Activated CD8-positive, alpha-beta memory T cell treated with anti-CD3 and anti-CD28 coated beads for 1 hour (primary cell): ENCODE data around the gene RHBG.

Experiments used
- DNase-seq, 2 donors: peaks; one replicate each; pipeline ENCODE4 v3.0.0-alpha.2; 2020; ENCODE audit warnings: low read depth in 1 of 2; ENCODE audit errors: extremely low read depth in 1 of 2

The RHBG gene

DNA sequence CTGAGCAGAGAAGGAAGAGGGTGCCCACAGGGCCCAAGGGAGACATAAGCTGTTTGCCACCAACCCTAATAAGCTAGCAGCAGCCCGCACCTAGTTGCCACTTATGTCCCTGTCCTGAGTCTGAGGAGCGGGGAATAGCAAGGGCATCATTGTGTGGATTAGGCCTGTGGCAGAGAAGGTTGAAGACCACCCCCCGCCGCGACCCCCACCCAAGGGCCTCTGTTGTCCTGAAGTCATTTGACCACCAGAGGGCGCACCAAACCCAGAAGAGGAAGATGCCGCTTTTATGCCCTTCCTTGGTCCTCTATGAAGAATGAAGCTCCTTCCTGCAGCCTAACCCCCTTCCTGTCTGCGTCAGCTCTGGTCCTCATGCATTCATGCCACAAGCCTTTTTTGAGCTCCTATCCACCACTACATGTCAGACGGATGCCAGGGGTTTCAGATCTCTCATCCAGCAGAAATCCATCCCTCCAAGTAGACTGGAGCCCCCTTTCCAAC lies 16.6 kb downstream of the RHBG start:
- peak; percentile 40 to 65 for DNase-seq

DNA sequence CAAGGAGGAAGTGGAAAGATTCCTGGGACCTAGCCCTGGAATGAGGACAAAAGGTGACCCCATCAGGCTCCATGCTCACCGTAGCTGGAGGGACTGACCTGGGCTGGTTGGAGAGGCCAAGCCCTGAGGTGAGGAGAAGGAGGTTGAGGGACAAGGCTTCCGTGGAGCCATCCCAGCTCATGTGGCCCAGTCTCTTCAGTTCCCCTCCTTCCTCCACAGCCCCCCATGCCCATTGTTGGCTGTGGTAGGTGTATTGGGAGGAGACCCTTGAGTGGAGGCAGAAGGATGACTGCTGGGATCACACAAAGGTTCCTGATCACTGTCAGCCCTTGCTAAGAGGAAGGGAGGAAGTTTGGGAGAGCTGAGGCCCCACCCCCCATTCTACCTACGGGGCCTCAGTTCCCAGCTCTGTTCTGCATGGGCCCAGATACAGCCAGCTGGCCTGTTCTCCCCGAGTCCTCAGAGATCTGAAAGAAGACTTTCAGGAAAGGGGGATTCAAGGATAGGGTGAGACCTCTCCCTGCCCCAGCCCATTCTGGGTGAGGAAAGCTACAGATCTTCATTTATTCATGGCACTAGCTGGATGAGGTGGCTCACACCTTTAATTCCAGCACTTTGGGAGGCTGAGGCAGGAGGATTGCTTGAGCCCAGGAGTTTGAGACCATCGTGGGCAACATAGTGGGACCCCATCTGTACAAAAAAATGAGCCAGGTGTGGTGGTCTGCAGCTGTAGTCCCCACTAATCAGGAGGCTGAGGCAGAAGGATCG lies 17.3 kb downstream of the RHBG start:
- DNase-seq, result no peak

DNA sequence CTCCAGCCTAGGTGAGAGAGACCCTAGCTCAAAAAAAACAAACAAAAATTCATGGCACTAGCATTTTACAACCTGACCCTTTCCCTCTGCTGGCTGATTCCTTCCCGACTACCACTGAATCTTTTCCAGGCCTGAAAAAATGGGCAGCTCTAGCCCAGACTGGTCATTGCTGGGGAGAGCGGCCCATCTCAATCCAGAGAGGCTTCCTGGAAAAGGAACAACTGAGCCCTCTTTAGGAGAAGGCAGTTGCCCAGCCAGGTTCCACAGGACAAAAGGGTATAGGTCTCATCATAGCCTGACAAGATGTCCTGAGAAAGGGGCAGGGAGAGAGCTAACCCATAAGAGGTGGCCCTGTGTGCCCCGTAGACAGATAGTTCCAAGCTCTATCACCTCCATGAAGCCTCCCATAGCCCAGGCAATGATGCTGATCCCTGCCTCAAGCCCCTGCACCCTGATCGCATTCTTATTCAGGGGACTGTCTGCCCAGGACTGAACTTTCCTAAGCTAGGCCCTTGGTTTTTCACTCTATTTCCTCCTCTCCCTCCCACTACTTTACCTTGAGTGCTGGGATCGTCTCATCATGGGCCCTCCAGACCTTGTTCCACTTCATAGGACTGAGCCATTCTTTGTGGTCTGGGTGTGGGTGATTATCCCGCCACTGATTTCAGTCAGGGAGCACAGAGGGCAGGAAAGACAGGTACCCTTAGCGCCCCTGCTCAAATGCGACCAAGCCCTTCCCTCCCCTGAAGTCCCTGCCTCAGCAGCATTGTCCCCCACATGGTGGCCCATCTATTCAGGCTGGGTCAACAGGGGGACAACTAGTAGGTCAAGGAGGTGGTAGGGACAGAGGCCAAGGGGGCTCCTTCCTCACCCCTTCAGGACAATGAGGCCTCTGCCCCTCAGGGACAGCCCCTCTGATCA lies 18.2 kb downstream of the RHBG start:
- no peak for DNase-seq

DNA sequence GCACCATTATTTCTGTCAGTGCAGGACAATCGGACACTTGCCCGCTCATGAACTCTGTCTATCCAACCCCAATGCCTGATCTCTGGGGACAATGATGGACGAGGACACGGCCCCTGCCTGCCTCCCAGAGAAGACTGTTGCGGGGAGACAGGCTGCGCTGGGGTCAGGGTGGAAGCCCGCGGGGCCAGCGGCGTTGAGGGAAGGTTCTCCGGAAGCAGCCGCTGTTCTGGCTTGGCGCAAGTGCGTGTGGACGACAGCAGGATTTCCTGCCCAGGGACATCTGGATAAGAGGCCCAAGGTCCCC lies 18.8 kb downstream of the RHBG start:
- DNase-seq, result no peak

DNA sequence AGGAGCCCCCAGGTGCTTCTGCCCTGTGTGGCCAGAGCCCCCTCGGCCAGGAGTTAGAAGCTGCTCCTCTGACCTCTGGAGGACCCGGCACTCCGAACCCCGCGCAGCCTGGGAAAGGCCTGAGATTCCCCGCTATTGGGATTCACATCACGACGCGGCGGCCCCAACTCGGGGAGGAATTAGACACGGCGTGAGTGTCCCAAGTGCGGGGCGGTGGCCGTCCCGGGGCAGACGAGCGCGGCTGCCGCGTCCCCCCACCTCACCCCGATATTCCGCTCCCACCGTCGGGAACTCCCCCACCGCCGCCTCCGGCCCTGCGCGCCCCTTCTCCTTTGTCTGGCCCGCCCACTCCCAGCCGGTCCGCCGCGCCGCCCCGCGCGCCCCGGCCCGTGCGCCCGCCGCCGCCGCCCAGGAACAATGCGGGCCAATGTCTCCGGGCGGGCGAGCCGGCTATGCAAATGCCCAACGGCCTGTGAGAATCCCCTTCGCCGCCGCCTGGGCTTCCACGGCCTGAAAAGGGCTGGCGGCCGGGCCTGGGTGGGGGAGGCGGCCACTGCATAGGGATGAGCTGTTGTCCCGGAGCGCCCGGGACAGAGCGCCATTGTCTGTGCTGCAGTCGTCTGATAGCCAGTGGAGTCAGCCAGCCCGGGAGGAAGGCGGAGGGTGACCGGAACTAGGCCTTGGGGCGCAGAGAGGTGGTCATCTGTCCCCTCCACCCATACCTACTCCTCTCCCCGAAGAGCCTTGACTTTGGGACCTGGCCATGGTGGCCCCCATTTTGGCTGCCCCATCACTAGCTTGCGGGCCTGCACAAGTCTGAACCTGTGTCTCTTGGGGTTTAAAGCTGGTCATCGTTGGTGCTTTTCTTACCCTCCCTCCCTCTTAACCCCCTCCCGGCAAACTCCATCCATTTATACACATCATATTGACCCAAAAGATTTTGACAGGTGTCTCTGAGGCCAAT lies 19.4 kb downstream of the RHBG start:
- DNase-seq, result no peak

DNA sequence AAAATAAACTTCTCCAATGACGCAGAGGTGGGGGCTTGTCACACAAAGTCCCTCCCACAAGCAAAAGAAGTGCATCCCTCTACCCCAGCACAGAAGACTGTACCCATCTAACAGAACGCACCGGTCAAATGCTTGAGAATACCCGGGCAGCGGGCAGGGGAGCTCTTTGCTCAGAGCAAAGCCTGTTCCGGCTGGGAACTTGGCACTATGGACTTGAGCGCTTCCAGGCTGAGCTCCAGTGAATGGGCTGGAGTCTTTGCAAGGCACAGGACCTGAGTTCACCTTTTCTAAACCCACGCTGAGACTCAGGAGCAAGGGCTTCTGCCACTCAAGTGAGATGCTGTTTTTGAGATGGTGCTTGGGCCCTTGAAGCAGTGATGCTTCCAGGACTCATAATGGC lies 20.3 kb downstream of the RHBG start:
- no peak for DNase-seq

DNA sequence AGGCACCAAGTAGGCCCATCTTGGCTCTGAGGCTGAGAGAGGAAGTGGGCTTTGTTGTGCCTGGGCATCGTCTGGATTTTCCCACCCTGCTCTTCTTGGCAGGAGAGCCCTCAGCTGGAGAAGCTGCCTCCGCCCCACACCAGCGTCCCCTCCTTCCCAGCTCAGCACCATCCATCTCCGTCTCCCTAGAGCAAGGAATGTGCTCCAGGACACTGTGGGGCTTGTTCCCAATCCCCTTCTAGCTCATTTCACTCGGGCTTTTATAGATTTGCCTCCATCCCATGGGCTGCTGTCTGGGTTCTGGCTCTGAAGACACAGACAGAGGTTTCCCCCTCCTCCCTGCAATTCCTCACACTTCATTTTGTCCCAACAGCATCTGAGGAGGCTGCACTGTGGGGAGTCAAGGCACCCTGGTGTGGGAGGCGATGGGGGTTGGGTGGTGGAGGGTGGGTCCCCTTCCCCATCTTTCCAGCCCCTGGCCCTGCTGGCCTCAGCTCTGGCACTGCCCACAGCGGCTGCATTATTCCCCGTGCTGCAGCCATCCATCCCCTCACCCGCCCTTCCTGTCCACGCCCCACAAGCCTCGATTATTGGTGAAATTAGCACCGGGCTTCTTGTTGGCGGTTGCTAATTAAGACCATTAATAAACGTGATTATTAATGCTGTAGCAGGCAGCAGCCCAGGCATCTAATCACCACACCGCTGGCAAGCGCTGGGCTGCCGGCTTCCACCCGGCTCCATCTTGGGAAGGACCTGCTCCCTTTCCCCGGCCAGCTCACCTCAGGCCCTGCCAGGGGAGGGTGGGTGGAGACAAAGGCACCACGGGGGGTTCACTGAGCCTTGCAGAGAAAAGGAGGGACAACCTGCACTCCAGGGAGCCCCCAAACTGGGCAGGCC lies 21.7 kb downstream of the RHBG start:
- DNase-seq, result no peak

DNA sequence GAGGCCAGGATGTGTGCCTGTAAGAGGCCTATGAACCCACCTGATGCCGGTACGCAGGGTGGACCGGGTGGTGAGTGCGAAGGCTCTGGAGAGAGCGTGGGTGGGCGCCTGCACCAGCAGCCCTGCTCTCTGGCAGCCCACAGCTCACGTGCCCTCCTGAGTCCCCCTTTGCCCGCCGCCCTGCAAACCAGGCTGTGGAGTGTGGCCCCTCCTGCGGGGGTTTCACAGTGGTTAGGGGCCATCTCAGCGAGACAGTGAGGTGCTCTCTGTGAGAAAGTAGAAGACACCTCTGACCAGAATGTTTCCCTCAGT lies 22.3 kb downstream of the RHBG start:
- DNase-seq, result no peak

DNA sequence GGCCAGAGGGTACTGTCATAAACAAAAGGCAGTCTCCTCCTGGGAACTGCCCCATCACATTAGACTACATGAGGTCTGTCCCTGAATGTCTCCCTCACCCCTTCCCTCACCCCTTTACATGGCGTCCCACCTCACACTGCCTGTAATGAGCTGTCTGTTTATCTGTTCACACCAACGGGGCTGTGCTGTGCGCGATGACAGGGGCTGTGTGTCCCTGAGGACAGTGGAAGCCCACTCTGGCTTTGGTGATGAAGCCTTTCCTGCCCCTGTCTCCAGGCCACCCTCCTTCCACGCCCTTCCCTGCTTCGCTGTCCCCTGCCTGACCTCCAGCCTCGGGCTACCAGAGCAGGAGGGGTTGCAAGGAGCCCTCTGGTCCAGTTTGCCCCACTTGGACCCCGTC lies 22.7 kb downstream of the RHBG start:
- no peak for DNase-seq

DNA sequence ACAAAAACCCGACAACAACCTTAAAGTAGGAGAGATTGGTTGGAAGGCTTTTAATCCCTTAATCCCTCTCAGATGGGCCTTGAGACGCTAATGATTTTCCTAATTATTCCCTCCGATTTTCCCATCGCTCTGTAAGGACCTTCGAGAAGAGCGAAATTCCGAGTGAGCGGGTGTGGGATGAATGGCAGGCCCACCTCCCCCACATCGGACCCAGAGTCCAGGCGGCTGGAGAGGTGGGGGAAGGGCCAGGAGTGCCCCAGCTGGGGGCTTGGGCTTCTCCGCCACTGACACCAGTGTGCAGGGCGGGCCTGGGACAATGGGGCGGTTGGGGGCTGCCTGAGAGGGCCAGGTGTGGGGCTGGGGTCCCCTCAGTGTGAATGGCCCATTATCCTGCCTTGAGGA lies 23.4 kb downstream of the RHBG start:
- no peak for DNase-seq

DNA sequence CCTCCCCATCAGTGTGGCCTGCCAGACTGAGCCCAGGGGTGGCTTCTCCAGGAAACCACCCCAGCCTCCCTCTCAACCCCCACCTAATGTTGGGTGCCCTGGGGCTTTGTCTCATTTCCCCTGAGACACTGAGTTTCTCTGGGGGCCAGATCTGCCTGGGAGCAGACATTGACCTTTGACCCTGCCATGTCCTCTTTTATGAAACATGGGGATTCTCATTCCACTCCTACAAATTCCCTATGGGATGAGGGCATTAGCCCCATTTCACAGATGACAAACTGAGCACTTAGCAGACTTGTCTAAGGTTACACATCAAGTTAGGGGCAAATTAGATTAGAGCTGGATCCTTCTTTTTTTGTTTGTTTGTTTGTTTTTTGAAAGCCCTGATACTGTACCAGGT lies 24.1 kb downstream of the RHBG start:
- DNase-seq, result no peak

DNA sequence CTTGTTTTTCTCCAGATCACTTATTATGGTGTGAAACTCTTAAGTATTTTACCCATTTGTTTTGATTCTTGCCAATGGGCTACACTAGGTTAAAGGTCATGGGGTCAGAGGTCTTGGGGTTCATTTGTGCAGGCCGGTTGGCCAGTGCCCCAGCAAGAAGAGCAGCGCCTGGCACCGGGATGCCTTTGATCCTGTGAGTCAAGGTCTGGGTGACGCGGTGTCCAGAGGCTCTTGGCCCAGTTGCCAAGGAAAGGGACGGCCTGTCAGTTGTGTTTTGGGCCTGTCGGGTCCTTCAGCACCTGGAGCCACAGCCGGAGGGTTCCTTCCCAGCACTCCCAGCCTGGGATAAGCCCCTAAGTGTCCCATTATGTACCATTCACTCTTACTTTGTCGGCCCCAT lies 25.1 kb downstream of the RHBG start:
- DNase-seq, result no peak

DNA sequence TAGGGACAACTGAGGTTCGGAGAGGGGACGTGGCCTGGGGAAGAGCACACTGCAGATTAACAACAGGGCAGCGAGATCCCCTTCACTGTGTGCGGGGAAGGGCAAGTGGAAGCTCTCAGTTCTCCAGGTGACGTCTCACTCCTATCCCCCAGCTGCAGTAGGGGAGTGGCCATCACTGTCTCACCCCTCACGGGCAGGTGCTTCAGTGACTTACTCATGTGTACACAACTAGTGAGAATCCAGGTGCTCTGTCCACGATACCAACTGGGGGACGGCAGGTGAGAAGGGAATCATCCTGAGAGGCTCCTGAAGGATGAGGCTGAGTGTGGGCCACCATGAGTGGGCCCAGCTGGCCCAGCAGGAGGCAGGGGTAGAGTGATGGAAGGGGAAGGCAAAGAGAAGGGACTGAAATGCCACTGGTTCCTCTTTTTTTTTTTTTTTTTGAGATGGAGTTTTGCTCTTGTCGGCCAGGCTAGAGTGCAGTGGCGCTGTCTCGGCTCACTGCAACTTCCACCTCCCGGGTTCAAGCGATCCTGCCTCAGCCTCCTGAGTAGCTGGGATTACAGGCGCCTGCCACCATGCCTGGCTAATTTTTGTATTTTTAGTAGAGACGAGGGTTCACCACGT lies 25.9 kb downstream of the RHBG start:
- no peak for DNase-seq

DNA sequence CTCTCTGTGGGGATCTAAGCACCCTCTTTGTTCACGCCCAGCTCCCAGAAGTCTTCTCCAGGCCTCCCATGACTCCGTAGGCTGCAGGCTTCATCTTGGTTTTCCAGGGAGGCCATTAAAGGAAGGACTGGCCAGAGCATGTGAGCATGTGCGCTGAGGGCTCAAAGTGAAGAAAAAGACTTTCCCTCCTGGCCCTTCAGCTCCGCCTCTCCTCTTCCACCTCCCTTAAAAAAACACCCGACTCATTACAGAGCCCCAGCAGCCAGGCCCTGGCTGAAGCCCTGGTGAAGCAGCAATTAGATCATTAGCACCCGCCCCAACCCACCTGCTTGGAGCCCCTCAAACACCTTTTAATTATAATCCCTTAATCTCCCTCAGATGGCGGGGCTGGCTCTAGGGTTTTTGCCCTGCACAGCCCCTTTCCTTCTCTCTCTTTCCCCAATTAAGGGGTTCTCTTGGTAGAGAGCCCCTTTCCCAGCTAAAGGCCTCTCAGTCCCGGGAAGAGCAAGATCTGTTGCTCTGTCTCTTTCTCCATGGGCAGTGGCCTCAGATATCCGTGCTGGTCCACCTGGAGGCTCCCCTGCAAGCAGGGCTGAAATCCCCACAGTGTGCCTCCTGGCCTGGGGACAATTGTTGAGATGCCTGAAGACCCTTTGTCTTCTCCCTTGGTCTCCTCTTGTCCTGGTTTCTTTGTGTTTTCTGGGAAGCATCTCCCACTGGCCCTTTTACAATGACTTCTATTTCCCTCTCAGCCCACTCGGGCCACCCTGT lies 30.5 kb downstream of the RHBG start:
- no peak for DNase-seq

DNA sequence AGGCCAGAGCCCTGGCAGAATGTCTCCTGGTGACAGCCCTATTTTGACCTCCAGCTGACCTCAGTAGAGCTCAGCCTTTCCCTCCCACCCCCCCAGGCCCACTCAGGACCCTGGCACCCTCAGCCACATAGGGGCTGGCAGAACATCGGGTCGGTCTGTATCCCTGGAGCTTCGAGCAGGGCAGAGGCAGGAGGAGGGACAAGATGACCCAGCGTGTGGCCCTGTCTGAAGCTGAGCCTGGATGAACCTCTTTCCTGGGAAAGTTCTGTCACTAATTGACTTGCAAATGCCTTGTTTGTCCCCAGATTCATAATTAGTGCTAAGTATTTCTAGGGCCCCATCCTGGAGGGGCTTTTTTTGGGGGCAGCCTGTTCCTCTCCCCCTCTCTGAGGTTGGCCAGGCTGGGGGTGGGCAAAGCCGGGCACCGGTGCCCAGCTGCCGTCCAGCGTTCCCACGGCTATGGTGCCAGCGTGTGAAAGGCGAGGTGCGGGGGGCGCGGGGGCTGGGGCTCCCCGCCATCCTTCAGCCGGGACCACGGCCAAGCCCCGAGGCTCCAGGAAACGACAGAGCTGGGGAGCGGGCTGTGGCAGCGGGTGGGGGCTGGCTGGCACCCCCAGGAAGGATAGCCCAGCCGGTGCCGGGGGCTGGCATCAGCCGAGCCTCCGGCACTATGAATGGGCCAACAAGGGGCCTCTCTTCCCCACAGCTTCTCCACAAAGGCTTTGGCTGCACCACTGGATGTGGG lies 31.4 kb downstream of the RHBG start:
- DNase-seq, result no peak

DNA sequence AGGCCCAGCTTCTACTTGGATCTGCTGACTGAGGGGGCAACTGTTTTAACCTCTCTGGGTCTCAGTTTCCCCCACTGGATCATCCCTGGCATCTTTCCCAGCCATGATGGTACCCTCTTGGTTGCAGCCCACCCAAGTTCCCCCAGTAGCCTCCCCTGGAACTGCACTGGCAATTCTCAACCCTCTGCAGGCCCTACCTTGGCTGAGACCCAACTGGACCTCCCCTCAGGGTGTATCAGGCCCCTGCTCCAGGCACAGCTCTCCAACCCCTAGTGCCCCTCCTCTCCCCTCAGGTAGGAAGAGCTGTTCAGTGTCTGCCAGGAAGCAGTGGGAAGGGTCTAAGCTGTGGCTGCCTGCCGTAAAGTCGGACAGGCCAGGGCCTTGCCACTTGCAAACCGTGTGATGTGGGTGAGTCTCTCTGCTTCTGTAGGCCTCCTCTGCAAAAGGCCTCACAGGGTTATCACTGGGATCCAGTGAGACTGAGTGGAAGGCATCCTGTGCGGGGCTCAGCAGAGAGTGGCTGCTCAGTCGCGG lies 32.1 kb downstream of the RHBG start:
- no peak for DNase-seq

DNA sequence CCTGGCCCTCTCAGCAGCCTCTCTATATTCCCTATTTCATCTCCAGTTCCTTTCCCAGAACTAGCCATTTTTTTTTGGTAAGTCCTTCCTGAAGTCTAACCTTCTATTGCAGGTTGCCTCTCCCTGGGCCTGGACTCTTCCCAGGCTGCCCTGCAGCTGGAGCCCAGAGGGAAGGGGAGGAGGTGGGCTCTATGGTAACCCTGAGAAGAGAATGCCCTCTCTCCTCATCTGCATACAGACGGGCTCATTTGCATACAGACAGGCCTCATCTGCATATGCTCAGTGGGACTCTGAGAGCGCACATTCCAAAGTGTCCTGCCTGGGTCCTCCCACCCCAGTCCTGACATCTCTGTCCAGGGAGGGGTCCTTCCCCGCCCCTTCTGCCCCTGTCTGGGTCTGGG lies 32.7 kb downstream of the RHBG start:
- DNase-seq, result no peak
